Measurements from ENCODE around the gene PCDH9.

Gene PCDH9

DNA sequence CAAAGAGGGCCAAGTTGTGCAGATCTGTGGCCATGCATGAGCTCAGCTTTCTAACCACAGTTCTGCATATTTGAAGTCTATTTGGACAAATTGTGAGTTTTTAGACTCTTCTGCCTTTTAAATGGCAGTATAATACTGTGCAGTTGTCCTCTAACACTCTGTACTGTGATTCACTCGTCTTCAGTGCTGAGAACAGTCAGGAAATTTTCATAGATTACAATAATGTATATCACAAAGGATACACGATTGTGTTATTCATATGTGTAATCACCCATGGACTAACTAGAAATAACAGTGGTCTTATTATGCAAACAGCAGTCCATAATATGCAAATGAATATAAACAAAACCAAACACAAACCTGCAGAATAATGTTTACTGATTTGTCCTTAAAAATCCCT lies 259.1 kb downstream of the PCDH9 start:
- DNase-seq (ENCODE audit: low read depth in 3 of 3), result no peak

DNA sequence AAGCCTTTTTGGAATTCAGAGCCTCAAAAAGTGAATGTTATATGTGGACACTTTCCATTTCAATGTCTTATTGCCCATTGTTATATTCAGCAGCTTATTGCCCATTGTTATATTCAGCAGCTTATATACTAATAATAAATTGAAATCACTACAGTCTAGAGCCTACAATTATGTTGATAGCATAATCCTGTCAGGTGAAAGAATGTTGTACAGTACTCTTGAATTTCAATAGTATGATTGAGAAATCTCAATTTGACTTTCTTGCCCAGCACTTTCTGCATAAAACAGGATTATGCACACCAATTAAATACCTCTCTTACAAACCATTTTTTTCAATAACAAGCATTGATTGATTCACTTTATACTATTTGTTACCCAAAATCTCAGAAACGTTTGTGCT lies 260.8 kb downstream of the PCDH9 start:
- DNase-seq (ENCODE audit: low read depth in 3 of 3), result no peak

DNA sequence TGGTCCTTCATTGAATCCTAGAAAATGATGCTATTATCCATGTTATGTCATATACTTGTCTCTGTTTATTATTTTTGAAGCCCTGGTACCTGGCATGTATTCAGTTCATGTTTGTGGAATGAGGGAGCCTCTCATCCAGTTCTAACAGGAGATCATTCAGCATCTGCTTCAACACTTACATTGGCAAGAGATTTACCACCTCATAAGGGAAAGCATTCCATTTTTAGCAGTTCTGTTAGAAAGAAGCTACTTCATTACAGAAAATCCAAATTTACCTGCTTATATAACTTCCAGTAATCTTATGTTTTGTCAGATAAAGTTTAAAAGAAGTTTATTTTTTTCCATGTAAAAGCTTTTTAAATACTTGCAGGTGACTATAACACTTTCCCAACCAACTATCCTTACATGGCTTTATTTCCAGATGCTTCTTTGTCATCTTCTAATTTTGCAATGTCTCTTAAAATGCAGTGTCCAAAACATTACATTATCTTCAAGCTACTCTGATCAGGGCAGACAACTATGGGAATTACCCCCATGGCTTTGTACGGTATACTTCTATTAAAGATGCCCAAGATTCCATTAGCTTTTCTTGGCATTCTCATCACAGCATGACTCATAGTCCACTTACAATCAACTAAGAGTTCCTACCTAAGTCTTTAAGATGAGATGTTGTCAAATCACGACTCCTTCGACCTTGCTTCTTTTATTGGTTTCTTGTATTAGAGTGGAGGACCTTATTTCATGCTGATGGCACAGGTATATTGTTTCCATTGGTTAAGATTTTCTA lies 262.1 kb downstream of the PCDH9 start:
- no peak for DNase-seq (ENCODE audit: low read depth in 3 of 3)

DNA sequence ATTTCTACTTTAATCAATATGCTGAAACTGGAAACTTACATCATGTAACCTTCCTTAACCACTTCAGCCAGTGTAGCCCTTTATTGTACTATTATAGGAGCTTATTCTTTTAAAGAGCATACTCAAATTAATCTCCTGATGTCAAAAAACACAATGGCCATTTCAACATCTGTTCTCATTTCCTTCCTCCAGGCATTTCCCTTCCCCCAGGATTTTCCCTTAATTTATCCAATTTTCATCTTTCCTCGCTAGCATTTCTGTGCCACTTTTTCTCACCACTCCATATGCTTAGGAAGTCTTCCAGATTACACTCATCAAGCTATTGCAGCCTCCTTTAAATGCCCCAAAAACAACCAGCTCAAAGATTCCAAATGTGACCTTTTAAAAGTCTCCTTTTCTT lies 265.0 kb downstream of the PCDH9 start:
- no peak for DNase-seq (ENCODE audit: low read depth in 3 of 3)

DNA sequence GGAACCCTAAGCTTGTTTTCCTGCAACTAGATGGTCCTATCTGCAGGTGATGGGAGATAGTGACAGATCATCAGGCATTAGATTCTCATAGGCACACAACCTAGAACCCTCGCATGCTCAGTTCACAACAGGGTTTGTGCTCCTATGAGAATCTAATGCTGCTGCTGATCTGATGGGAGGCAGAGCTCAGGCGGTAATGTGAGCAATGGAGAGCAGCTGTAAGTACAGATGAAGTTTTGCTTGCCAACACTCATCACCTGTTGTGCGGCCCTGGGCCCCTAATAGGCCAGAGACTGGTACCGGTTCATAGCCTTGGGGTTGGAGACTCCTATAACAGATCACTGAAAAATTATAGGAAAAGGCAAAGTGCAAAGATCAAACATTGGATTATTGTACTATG lies 267.2 kb downstream of the PCDH9 start:
- no peak for DNase-seq (ENCODE audit: low read depth in 3 of 3)

DNA sequence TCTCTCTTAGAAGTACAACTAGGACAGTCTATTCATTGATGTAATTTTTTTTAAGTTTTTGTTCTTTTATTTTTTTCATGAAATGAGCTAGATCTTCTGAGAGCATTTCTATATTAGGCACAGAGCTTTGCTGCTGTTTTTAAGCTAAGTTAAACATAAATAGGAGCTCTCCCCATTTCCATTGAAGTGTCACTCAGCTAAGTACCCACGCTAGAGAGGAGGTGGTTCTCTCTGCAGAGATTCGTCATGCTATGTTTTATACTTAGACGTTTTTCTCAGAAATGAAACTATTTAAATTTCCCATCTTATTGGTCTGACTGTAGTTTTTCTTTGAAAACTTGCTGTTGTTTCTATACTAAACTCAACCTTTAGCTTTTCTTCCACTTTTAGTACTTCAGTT lies 271.5 kb downstream of the PCDH9 start:
- no peak for DNase-seq (ENCODE audit: low read depth in 3 of 3)

DNA sequence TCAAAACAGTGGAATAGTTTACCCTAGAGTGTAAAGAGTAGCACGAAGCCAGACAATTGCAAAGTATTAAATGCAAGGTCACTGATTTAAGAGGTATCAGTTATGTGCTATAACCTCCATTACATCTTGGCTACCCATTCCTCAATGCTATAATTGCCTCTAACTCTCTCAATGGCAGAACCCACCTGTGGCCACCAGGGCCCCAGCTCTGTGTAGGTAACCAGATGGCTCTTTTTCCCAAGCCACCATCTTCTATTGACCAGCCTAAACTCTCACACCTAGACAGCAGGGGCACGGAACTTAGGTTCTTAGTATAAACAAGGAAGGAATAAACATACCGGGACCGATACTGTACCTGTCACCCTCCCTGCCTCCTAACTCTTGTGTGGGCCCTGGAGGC lies 277.6 kb downstream of the PCDH9 start:
- no peak for DNase-seq (ENCODE audit: low read depth in 3 of 3)

DNA sequence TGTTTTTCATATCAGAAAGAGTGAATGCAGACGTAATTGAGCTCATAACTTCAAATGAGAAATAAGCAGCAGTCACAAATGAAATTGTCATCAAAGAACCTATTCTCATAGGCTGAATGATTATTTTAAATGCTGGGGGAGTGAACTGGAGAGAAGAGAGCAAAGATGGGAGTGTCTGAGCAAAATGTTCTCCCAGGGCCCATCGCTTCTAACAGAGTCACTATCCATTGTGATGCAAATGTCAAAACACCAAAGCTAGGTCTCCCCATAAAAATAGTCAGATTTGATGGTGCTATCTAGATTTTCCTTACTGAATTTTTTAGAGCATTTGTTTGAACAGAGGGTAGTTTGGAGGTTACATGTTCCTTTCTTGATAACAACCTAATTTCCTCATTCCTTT lies 278.7 kb downstream of the PCDH9 start:
- DNase-seq (ENCODE audit: low read depth in 3 of 3), result no peak

DNA sequence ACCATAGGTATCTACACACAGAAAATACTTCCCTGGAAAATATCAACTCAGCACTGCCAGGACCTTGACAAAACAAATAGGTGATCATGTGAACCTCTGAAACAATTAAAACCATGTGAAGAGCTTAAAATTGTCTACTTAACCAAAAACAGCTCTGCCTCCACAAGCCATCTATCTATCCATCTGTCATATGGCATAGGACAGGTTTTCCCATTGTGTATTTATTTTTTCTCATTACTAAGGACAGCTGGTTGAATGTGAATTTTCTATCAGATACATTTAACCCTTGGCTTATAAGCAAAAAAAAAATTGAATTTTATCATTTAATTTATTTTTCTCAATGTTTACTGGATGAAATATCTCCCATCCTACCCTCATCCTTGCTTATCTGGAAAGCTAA lies 279.5 kb downstream of the PCDH9 start:
- DNase-seq (ENCODE audit: low read depth in 3 of 3), result no peak

DNA sequence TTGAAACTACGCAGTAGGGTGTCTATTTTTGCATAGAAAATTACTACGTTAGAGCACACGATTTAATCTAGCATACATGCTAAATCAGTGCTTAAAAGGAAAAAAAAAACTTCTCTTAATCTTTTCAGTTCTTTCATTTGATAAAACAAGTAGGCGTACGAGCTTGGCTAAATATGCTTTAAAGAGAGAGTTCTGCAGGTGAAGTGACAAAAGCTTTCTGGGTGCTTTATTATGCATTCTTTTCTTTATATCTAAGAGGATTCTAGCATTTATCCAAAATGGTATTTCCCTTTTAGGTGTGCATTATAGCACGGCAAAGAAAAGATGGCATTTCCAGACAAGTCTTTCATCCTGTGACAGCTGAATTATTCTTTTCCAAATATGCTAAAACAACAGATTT lies 281.2 kb downstream of the PCDH9 start:
- DNase-seq (ENCODE audit: low read depth in 3 of 3), result no peak

DNA sequence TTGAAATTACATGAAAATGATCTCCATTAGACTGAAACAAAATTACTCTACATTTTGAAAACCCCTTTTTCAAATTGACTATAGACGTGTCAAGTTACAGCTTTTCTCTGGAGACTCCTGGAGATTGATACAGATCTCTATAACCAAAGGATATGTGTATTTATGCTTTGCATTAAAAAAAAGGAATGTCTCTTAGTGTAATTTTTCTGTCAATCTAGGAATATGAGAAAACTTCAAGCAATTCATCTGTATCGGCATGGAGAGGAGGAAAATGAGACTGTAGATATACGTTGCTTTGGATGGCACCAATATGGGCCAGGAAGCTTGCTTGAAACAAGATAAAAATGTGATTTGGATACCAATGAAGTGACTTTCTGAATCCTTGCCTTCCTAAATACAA lies 286.6 kb downstream of the PCDH9 start:
- no peak for DNase-seq (ENCODE audit: low read depth in 3 of 3)

DNA sequence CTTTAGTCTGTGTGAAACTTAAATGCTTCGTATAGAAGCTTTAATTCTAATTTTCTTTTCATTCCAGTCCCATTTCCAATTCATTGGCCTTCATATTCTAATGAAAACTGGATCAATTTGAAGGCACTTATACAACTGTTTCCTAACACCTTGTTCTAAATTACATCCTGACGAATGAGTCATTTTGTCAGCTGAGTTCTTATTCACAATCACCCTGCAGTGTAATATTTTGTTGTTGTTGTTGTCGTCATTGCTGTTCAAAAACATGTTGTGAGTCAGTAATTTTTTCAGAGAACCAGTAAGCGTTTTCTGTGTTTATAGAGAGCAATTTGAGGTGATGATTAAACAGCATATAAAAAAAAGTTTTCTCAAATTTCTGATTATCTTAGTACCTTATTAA lies 290.0 kb downstream of the PCDH9 start:
- no peak for DNase-seq (ENCODE audit: low read depth in 3 of 3)

DNA sequence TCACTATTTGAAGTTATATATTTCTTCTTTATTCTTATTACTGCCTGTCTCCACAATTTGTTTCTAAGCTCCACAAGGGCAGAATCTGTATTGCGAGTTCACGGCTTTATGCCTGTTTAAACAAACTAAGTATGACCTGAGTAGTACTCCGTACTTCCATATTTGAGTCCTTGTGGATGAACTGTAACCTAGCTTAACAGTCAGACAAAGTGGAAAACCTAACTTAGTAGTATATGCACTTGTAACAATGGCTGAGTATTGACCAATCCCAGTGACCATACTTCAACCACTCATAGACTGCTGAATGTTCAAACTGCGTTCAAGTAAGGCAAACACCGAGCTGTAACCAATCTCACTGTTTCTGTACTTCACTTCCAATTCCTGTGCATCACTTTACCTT lies 292.7 kb downstream of the PCDH9 start:
- no peak for DNase-seq (ENCODE audit: low read depth in 3 of 3)

DNA sequence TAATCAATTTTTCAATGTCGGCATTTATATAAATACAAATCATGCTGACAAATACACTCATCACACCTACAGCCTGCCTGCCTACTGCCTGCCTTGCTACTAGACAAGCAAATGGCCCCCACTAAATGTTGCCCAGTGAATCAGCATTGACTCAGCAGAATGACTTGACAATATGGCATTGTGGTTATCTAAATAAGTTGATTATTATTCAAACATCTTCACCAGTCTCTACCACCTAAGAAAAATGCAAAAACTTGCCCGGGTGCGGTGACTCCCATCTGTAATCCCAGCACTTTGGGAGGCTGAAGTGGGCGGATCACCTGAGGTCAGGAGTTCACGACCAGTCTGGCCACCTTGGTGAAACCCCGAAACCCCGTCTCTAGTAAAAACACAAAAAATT lies 296.1 kb downstream of the PCDH9 start:
- no peak for DNase-seq (ENCODE audit: low read depth in 3 of 3)

DNA sequence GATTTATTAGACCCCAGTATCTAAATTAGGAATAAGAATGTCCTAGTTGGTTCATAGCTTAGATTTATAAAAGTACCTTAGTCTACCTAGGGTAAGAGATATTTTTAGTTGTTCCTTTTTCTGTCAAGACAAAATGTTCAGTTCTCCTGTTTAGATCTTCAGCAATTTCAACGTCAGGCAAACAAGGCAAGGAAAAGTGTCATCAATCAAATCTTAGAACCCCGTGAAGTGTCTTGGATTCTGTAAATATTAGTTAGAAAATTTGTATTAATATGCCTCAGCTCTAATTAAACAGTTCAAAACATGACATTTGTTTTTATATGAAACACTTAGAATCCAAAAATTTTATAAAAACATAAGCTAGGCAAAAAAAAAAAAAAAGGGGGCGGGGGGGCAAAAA lies 296.6 kb downstream of the PCDH9 start:
- DNase-seq (ENCODE audit: low read depth in 3 of 3), result no peak

DNA sequence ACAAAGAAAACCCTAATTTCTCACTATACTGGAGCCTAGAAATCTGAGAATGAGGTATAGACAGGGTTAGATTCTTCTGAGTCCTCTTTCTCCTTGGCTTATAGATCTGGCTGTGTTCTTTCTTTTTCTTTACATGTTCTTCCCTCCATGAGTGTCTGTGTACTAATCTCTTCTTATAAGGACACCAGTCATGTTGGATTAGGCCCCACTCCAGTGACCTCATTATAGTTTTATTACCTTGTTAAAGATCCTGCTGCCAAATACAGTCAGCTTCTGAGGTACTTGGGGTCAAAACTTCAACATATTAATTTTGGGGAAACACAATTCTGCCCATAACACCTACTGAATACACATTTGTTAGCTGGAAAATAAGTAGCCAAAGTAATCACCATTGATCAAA lies 302.6 kb downstream of the PCDH9 start:
- DNase-seq (ENCODE audit: low read depth in 3 of 3), result no peak

DNA sequence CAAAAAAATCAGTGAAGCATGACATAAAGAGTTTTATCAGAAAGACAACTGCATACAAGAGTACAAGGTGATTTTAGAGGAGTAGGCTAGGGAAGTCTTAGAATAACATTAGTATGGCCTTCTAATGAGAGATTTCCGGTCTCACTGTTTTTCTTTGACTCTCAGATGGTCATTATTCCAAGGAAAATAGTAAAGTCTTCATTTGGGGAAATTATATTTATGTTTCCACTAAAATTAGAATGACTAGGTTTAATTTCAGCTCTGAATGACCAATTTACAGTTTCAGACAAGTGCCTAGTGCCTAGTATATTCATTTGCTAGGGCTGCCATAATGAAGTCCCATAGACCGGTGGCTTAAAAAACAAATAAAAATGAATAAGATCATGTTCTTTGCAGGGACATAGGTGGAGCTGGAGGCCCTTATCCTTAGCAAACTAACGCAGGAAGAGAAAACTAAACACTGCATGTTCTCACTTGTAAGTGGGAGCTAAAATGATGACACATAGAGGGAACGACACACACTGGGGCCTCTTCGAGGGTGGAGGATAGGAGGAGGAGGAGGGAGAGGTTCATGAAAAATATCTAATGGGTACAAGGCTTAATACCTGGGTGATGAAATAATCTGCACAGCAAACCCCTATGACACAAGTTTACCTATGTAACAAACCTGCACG lies 303.1 kb downstream of the PCDH9 start:
- no peak for DNase-seq (ENCODE audit: low read depth in 3 of 3)

DNA sequence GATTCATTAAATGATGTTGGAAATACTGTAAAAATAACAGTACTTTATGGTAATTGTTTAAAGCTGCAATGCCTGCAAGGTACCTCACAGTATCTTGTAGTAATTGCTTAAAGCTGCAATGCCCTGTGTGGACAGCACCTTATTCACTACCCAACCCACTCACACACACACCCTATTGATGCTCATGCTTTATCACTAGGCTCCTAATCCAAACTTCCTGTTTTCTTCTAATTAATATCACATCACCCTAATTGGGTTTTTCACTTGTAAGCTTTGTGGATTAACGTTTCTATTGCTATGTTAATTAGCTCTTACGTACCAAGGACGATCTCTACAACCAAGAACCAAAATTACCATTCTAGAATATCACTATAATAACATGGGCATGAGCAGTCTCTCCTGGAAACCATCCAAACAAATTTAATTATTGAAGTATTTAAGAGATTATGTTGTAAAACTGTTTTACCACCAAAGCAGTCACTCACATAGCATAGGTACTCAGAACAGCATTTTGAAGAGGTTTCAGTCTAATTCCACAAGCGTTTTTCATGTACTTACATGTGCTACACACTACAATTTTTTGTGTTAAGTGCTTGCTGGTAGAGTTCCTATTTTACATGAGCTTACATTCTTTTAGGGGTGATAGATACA lies 303.8 kb downstream of the PCDH9 start:
- no peak for DNase-seq (ENCODE audit: low read depth in 3 of 3)

DNA sequence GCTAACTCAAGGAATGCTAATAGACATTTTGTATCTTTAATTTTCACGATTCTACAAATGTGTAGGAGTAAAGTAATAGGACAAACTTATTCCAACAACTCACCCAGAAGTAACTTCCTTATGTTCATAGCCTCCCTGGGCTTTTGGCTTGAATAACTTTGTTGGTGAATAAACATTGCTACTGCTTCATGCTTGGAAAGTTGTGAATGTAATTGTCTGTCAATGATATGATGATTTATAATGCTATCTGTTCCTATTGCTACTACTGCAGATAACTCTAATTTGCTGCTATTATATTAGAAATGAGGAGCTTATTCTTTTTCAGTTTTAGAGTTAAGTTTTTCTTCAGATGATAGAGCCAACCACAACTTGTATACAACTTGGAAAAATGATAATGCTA lies 307.7 kb downstream of the PCDH9 start:
- no peak for DNase-seq (ENCODE audit: low read depth in 3 of 3)

DNA sequence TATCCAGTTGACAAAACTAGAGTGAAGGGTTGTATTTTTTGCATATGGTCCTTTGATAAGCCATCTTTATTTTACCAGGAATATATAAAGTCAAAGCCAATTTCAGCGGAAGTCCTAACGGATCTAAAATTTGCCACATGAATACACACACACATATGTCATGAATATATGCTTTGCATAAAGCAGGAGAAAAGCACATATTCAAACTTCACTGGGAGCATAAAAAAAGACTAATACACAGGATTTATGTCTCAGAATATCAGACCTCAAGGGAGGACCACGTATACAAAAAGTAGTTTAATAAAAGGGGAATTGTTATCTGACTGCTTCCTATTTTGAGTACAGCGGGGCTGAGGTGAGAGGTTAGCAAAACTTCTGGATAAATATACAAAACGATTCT lies 308.7 kb downstream of the PCDH9 start:
- no peak for DNase-seq (ENCODE audit: low read depth in 3 of 3)

DNA sequence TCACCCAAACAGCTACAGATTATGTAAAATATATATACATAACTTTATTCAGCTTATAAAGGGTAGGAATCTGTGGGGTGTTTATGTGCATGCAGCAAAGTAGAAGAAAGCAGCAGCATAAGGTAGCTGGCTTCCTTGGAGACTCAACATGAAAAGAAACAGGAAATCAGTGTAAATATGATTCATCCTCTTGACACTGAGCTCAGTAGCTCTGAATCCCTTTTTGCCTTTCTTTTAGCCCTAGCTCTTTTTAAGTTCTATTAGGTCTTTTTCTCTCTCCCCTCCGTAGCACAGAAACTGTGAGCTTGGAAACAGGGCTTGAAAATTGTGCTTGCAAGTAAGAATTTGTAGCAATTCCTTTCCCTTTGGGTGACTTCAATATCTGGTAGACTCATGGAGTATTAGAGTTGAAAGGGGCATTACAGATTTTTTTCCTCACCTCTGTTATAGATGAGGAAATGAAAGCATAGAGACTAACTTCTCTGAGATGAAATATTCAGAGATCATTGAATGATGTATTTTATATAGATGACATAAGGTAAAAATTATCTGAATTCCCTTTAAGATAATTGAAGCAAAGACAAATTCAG lies 314.4 kb downstream of the PCDH9 start:
- no peak for DNase-seq (ENCODE audit: low read depth in 3 of 3)

DNA sequence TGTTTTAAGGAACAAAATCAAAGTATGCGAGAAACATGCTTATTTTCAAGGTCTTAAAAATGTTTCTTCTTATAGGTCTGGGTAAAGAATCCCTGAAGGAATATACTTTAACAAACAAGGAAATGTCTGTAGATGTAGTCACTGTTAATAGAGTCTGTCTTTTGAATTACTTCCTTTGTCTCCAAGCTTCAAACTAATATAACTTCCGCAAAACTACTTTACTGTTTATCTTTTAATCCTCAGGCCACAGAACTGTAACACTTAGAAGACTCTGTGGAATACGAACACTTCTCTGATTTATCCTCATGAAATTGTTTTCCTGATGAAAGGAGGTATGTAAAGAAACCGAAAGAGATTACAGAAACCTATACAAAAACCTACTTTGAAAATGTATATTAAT lies 316.0 kb downstream of the PCDH9 start:
- DNase-seq (ENCODE audit: low read depth in 3 of 3), result no peak

DNA sequence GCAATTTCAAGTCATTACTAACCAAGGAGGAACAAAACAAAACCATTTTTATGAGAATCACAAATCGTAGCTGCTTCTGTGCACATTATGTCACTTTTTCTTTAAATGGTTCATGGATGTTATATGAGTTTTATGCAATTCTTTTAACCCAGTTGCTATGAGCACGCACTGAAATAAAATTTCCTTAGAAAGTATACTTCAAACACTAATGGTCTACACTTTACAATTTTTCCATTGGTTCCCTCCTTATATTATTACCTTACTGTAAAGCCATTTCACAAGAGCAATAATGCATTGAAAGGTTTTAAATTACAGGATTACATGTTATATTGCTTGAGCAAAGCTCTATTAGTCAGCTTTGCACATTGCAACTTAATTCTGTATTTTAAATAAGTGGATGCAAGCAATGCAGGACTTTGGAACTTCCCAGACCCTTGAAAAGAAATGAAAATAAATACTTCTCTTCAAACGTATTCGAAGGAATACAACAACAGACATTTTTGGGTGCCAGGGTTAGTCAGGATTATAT lies 318.7 kb downstream of the PCDH9 start:
- DNase-seq (ENCODE audit: low read depth in 3 of 3), result no peak

Measured in stimulated activated CD4-positive, alpha-beta T cell treated with anti-CD3 and anti-CD28 coated beads, TNF-alpha, amount 100 ng/mL, for 4 hours (primary cell).